NK-92 (cell line): Measurements from ENCODE around the gene OCA2.

Experiments used
- DNase-seq: peaks from one replicate; lab custom pipeline; 2025; ENCODE audit not compliant: unreplicated experiment; lab: John Stamatoyannopoulos, UW

Gene OCA2

GRCh38 chr15:28005004-28005527 is 94.0 kb downstream of the OCA2 start:
- DNase-seq: no peak

- no peak for DNase-seq
Measured at GRCh38 chr15:28004143-28005003, 94.7 kb downstream of the OCA2 start.

GRCh38 chr15:28003302-28004037 is 95.6 kb downstream of the OCA2 start:
- DNase-seq: no peak

GRCh38 chr15:28002867-28003266 is 96.2 kb downstream of the OCA2 start:
- DNase-seq: no peak

- no peak for DNase-seq
Measured at GRCh38 chr15:28002136-28002861, 96.8 kb downstream of the OCA2 start.

- no peak for DNase-seq
Measured at GRCh38 chr15:28001641-28002040, 97.5 kb downstream of the OCA2 start.

- DNase-seq: no peak
Measured at GRCh38 chr15:27993996-27994780, 104.9 kb downstream of the OCA2 start.

GRCh38 chr15:27993544-27993943 is 105.6 kb downstream of the OCA2 start:
- DNase-seq: no peak

GRCh38 chr15:27990521-27991515 is 108.3 kb downstream of the OCA2 start:
- DNase-seq: no peak

GRCh38 chr15:27989838-27990237 is 109.3 kb downstream of the OCA2 start:
- DNase-seq: no peak

- DNase-seq: no peak
Measured at GRCh38 chr15:27989427-27989826, 109.7 kb downstream of the OCA2 start.

GRCh38 chr15:27985099-27985498 is 114.0 kb downstream of the OCA2 start:
- DNase-seq: no peak

GRCh38 chr15:27983496-27983895 is 115.6 kb downstream of the OCA2 start:
- no peak for DNase-seq

- DNase-seq: no peak
Measured at GRCh38 chr15:27977696-27978095, 121.4 kb downstream of the OCA2 start.

GRCh38 chr15:27973886-27974285 is 125.2 kb downstream of the OCA2 start:
- DNase-seq: no peak

GRCh38 chr15:27970661-27971392 is 128.3 kb downstream of the OCA2 start:
- DNase-seq: no peak

GRCh38 chr15:27967541-27967940 is 131.6 kb downstream of the OCA2 start:
- DNase-seq: no peak

- DNase-seq: no peak
Measured at GRCh38 chr15:27965546-27965945, 133.6 kb downstream of the OCA2 start.

- no peak for DNase-seq
Measured at GRCh38 chr15:27961801-27962200, 137.3 kb downstream of the OCA2 start.
